HepG2 (cell line): Measurements from ENCODE around the gene KRTAP5-6. TPM values are rescaled to one million over a fixed set of nuclear protein-coding genes. Genes with fewer than 3 reads are reported as not detected.
"Not testable (repeated sequence)": the region's sequence is repeated elsewhere in the genome, so short reads cannot be mapped to it uniquely, and the experiment has no call there.

ENCODE experiments used
- ATAC-seq: fragments of 200-7000 bp; cut with Tn5 transposase; 3 replicates; pipeline ENCODE4 v1.9.1; 2020; ENCODE audit warnings: mild to moderate bottlenecking, moderate library complexity
- BruUV-seq: library from RNA; stranded (reverse); fragments of 400-500 nt; replicated peaks from 2 replicates; lab custom pipeline; 2021; lab: Mats Ljungman, UMichigan
- CTCF ChIA-PET: fragments of 300-600 bp; formaldehyde crosslinking; extraction: SDS; loops from one replicate; lab custom pipeline; 2021; ENCODE audit warnings: low total read pairs, inconsistent platforms, low intra/inter-chr PET ratio; lab: Yijun Ruan, JAX
- POLR2A ChIA-PET: fragments of 350-600 bp; sonication (Branson Sonifier 250); formaldehyde crosslinking; loops from one replicate; lab custom pipeline; 2020; ENCODE audit warnings: antibody characterized with exemption, inconsistent platforms; lab: Yijun Ruan, JAX
- DNase-seq: peaks from one replicate; pipeline ENCODE4 v3.0.0-alpha.2; 2015; ENCODE audit warnings: low spot score
- FAIRE-seq: peaks from 3 replicates; lab custom pipeline; 2011; peaks lifted over from hg19 to GRCh38; lab: Jason Lieb, UNC
- H2AFZ ChIP-seq: one replicate; pipeline ENCODE4 v1.6.1; 2011; ENCODE audit warnings: low read length, inconsistent platforms
- H3K27ac ChIP-seq: fragments of 300-600 bp; 3 replicates; pipeline ENCODE4 v1.8.0; 2011; ENCODE audit warnings: mixed run types, mild to moderate bottlenecking, mixed read lengths, low read length, inconsistent platforms; ENCODE audit not compliant: insufficient read depth; ENCODE audit errors: extremely low read length
- H3K27me3 ChIP-seq, 2 experiments: fragments of 200-600 bp in 1 of 2; 2 replicates in 1 of 2; 3 replicates in 1 of 2; pipeline versions ENCODE4 v1.6.0 to v1.8.0; 2011; ENCODE audit warnings: low read length in 2 of 2, mild to moderate bottlenecking in 2 of 2, moderate library complexity in 2 of 2, inconsistent platforms in 1 of 2; ENCODE audit not compliant: insufficient read depth in 2 of 2, control insufficient read depth in 1 of 2
- H3K36me3 ChIP-seq, 2 experiments: fragments of 200-600 bp in 1 of 2; replicated peaks in 1 of 2; 2 replicates in 1 of 2; 3 replicates in 1 of 2; pipeline versions ENCODE4 v1.5.1 to v1.8.0; 2011; ENCODE audit warnings: low read length in 2 of 2, inconsistent platforms in 1 of 2; ENCODE audit not compliant: insufficient read depth in 2 of 2, control insufficient read depth in 1 of 2
- H3K4me1 ChIP-seq: 2 replicates; pipeline ENCODE4 v1.5.1; 2012; ENCODE audit warnings: low read length, inconsistent platforms; ENCODE audit not compliant: insufficient read depth
- H3K4me2 ChIP-seq: 2 replicates; pipeline ENCODE4 v1.6.0; 2011; ENCODE audit warnings: low read depth, low read length, inconsistent platforms
- H3K4me3 ChIP-seq, 3 experiments: fragments of 200-600 bp in 1 of 3; sonication (generic), shearing (Covaris generic) in 1 of 3; replicated peaks in 1 of 3; 2 replicates each; pipeline ENCODE4 v1.5.1; 2011 to 2016; ENCODE audit warnings: low read length in 3 of 3, inconsistent platforms in 2 of 3, low read depth in 2 of 3, mild to moderate bottlenecking in 2 of 3, control low read depth in 1 of 3, mixed read lengths in 1 of 3; ENCODE audit not compliant: insufficient read depth in 1 of 3
- H3K79me2 ChIP-seq: one replicate; pipeline ENCODE4 v1.6.1; 2011; ENCODE audit warnings: low read length, inconsistent platforms; ENCODE audit not compliant: insufficient read depth
- H3K9ac ChIP-seq: 2 replicates; pipeline ENCODE4 v1.6.0; 2011; ENCODE audit warnings: mild to moderate bottlenecking, low read depth, low read length, inconsistent platforms; ENCODE audit not compliant: insufficient read depth
- H3K9me3 ChIP-seq: 2 replicates; pipeline ENCODE4 v1.5.1; 2012; ENCODE audit warnings: mild to moderate bottlenecking, low read length
- H4K20me1 ChIP-seq: 2 replicates; pipeline ENCODE4 v1.6.0; 2011; ENCODE audit warnings: inconsistent platforms, mild to moderate bottlenecking, low read length, moderate library complexity; ENCODE audit not compliant: insufficient read depth
- WGBS: methylation state at CpG from one replicate; pipeline ENCODE4 v1.1.6; 2017; ENCODE audit warnings: low lambda C conversion rate; 5-methylcytosine and 5-hydroxymethylcytosine counted together
- in situ Hi-C: cut with HindIII; loops from 2 replicates; pipeline ENCODE4 v1.10.0; 2017; ENCODE audit warnings: low pct_unique_long_range_greater_than_20kb; ENCODE audit not compliant: extremely low pct_ligation_motif_present
- intact Hi-C: fragments of 100-400 bp; cut with micrococcal nuclease; formaldehyde crosslinking; loops from one replicate; pipeline ENCODE4 v1.10.0; 2022; ENCODE audit not compliant: unreplicated experiment
- polyA plus RNA-seq, 8 experiments: library from polyadenylated mRNA; depleted of rRNA in 3 of 8; stranded (reverse) in 7 of 8; unstranded in 1 of 8; fragments of >200 nt; fragmentation: Illumina TruSeq in 4 of 8; extraction: Trizol in 4 of 8; gene quantifications; 2 replicates each; pipeline versions ENCODE4 v1.2.1 to v1.2.3, GENCODE V29; 2011 to 2016; ENCODE audit warnings: low read depth in 4 of 8, missing spikeins in 1 of 8, mixed read lengths in 1 of 8; ENCODE audit not compliant: insufficient read depth in 1 of 8
- total RNA-seq, 5 experiments: library from RNA; depleted of rRNA; stranded (reverse); fragments of >200 nt; fragmentation: Illumina TruSeq; extraction: Trizol; gene quantifications; 2 replicates each; pipeline ENCODE4 v1.2.3, GENCODE V29; 2016; ENCODE audit warnings: low read depth in 1 of 5
- TF ChIP-seq, protein P1 (sequence below): sonication (generic); formaldehyde crosslinking; IDR thresholded peaks from 2 replicates; pipeline ENCODE4 v1.5.1; 2020; ENCODE audit warnings: mild to moderate bottlenecking, missing genetic modification reagents, moderate library complexity

KRTAP5-6 gene
- total and polyA plus RNA-seq, 2 of the 13 experiments (the other 11 are each of a cell fraction or from before 2014, with no cell fraction given), result not detected

DNA sequence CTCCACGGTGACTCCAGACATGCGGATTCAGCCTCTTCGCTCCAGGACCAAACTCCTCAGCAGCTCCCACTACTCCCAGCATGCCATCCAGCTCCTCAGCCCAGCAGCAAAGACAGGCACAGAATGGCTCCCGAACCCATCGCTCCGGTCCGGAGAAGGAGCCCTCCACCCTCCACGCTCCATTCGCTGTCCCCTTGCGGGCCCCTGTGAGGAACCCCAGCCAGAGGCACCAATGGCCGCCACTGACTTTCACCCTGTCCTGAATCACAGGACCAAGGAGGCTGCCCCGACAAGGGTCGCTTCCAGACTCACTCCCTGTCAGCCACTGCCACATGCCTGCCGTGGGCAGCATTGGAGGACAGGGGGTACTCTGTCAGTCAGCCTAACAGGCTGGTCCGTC is 10.8 kb upstream of the KRTAP5-6 start:
- CTCF ChIA-PET, in situ Hi-C loops: not testable (repeated sequence)

More for the DNA sequence above, 10.8 kb upstream of the KRTAP5-6 start:
- H3K79me2 ChIP-seq, POLR2A ChIA-PET, H2AFZ ChIP-seq, H3K9ac ChIP-seq, H3K36me3 ChIP-seq, intact Hi-C loops, FAIRE-seq, H3K4me2 ChIP-seq, BruUV-seq, DNase-seq, ATAC-seq, H4K20me1 ChIP-seq, H3K27ac ChIP-seq, H3K4me3 ChIP-seq, H3K27me3 ChIP-seq, H3K9me3 ChIP-seq: not testable (repeated sequence)
- H3K4me1 ChIP-seq, result peaks cover 64% of the 10 kb centered on the region
- WGBS, result 89% methylated on average over 12 of the region's 15 CpGs
- TF ChIP-seq, protein P1, sequence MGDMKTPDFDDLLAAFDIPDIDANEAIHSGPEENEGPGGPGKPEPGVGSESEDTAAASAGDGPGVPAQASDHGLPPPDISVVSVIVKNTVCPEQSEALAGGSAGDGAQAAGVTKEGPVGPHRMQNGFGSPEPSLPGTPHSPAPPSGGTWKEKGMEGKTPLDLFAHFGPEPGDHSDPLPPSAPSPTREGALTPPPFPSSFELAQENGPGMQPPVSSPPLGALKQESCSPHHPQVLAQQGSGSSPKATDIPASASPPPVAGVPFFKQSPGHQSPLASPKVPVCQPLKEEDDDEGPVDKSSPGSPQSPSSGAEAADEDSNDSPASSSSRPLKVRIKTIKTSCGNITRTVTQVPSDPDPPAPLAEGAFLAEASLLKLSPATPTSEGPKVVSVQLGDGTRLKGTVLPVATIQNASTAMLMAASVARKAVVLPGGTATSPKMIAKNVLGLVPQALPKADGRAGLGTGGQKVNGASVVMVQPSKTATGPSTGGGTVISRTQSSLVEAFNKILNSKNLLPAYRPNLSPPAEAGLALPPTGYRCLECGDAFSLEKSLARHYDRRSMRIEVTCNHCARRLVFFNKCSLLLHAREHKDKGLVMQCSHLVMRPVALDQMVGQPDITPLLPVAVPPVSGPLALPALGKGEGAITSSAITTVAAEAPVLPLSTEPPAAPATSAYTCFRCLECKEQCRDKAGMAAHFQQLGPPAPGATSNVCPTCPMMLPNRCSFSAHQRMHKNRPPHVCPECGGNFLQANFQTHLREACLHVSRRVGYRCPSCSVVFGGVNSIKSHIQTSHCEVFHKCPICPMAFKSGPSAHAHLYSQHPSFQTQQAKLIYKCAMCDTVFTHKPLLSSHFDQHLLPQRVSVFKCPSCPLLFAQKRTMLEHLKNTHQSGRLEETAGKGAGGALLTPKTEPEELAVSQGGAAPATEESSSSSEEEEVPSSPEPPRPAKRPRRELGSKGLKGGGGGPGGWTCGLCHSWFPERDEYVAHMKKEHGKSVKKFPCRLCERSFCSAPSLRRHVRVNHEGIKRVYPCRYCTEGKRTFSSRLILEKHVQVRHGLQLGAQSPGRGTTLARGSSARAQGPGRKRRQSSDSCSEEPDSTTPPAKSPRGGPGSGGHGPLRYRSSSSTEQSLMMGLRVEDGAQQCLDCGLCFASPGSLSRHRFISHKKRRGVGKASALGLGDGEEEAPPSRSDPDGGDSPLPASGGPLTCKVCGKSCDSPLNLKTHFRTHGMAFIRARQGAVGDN (CRISPR knock-in tag), result peak; percentile 30
